ENCODE data around the gene SPACA4. TPM values are rescaled to one million over a fixed set of nuclear protein-coding genes. Genes with fewer than 3 reads are reported as not detected.

The SPACA4 gene, protein sequence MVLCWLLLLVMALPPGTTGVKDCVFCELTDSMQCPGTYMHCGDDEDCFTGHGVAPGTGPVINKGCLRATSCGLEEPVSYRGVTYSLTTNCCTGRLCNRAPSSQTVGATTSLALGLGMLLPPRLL
- under 1 TPM in 1 of 4 donors, not detected in 3; 0.67 TPM for total RNA-seq

DNA sequence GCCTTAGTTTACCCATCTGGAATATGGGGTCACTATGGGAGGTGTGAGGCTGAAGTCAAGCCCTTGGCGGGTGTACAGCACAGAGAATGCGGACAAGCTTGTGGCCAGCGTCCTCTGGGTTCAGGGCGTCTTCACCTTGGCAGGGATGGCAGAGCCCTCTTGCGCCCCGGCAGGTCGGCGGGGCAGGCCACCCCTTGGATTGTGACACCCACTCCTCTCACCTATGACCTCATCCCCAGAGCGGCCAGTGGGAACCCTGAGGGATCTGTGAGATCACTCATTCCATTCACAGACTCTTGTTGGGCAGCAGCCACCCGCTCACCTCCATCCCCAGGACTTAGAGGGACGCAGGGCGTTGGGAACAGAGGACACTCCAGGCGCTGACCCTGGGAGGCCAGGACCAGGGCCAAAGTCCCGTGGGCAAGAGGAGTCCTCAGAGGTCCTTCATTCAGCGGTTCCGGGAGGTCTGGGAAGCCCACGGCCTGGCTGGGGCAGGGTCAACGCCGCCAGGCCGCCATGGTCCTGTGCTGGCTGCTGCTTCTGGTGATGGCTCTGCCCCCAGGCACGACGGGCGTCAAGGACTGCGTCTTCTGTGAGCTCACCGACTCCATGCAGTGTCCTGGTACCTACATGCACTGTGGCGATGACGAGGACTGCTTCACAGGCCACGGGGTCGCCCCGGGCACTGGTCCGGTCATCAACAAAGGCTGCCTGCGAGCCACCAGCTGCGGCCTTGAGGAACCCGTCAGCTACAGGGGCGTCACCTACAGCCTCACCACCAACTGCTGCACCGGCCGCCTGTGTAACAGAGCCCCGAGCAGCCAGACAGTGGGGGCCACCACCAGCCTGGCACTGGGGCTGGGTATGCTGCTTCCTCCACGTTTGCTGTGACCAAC lies at the start of gene SPACA4:
TSS of gene SPACA4 (plus strand) at position 280 of the 896 bp plus-strand sequence. CDS start at position 517, 237 bp downstream.
- no peak for TF ChIP-seq POLR2A (IDR thresholded peaks at IDR 0.05)
- TF ChIP-seq, protein P1, sequence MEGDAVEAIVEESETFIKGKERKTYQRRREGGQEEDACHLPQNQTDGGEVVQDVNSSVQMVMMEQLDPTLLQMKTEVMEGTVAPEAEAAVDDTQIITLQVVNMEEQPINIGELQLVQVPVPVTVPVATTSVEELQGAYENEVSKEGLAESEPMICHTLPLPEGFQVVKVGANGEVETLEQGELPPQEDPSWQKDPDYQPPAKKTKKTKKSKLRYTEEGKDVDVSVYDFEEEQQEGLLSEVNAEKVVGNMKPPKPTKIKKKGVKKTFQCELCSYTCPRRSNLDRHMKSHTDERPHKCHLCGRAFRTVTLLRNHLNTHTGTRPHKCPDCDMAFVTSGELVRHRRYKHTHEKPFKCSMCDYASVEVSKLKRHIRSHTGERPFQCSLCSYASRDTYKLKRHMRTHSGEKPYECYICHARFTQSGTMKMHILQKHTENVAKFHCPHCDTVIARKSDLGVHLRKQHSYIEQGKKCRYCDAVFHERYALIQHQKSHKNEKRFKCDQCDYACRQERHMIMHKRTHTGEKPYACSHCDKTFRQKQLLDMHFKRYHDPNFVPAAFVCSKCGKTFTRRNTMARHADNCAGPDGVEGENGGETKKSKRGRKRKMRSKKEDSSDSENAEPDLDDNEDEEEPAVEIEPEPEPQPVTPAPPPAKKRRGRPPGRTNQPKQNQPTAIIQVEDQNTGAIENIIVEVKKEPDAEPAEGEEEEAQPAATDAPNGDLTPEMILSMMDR (IDR thresholded peaks at IDR 0.05): no peak
- Histone ChIP-seq H3K9me3 (no peaks in the 10 kb centered on the region), H3K36me3 (no peaks in the 10 kb centered on the region), H3K27me3 (no peaks in the 10 kb centered on the region), H3K4me1 (no peaks in the 10 kb centered on the region), H3K27ac (no peak within 1 kb of the TSS), H3K4me3 (replicated peaks in 1 of 3) (no peak within 1 kb of the TSS)
- intact Hi-C loops (cut with DNase I): no loop called here
- no peak for DNase-seq
- WGBS, 2 donors: 91 to 92% methylated on average over 16 to 25 of the region's 39 CpGs

DNA sequence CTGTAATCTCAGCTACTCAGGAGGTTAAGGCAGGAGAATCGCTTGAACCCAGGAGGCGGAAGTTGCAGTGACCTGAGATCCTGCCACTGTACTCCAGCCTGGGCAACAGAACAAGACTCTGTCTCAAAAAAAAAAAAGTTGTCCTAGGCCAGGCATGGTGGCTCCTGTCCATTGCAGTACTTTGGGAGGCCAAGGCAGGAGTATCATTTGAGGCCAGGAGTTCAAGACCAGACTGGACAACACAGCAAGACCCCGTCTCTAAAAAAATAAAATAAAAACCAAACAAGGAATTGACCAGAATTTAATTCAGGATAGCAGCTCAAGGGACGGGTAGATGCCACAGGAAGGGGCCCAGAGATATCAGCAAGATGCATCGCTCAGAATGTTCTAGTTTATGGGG lies 49.7 kb upstream of the SPACA4 start:
- 90 to 94% methylated on average over 5 of the region's 5 CpGs for WGBS, 2 donors
- Histone ChIP-seq H3K4me1 (peaks cover 9 to 27% of the 10 kb centered on the region in 2 donors), H3K27ac (no peak overlapping the region), H3K4me3 (replicated peaks in 1 of 3) (no peak overlapping the region), H3K27me3 (no peaks in the 10 kb centered on the region), H3K9me3 (no peaks in the 10 kb centered on the region), H3K36me3 (no peaks in the 10 kb centered on the region)
- TF ChIP-seq, protein P1 (IDR thresholded peaks at IDR 0.05): no peak
- TF ChIP-seq POLR2A (IDR thresholded peaks at IDR 0.05): no peak
- intact Hi-C loops (cut with DNase I): no loop called here
- no peak for DNase-seq

DNA sequence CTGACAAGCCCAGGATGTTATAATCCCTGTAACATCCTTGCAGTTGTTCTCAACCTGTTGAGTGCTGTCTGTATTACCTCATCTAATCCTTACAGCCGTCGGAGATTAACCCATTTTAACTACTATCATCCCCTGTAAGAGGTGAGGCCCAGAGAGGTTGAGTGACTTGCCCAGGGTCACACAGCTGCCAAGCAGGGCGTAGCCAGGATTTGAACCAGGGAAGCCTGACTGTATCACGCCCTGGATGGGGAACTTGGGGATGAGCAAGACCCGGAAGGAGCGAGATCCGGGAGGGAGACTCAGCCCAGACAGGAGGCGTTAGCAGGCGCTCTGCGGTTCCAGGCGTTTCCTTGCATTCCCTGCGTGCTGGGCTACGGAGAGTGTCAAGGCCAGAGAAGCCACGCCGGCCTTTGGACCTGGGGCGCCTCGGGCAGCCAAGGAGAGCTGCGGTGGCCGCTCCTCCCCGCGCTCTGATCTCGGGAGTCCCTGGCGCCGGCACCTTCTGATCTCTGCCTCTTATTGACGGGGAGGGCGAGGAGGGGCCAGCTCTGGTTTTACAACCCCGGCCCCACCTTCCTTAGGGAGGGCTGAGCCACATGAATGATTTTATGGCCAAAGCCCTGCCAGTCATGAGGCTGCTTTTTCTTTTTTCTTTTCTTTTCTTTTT lies 48.4 kb upstream of the SPACA4 start:
- Histone ChIP-seq H3K9me3 (no peaks in the 10 kb centered on the region), H3K4me3 (replicated peaks in 1 of 3) (no peak overlapping the region), H3K36me3 (no peaks in the 10 kb centered on the region), H3K27ac (no peak overlapping the region), H3K4me1 (peaks cover 9 to 22% of the 10 kb centered on the region in 2 donors), H3K27me3 (no peaks in the 10 kb centered on the region)
- DNase-seq: peak; percentile 75
- TF ChIP-seq POLR2A (IDR thresholded peaks at IDR 0.05): peak in 1 of 2 donors; percentile 15
- TF ChIP-seq, protein P1 (IDR thresholded peaks at IDR 0.05): no peak
- intact Hi-C loops (cut with DNase I): no loop called here
- 19 to 27% methylated on average over 15 to 27 of the region's 27 CpGs for WGBS, 2 donors

DNA sequence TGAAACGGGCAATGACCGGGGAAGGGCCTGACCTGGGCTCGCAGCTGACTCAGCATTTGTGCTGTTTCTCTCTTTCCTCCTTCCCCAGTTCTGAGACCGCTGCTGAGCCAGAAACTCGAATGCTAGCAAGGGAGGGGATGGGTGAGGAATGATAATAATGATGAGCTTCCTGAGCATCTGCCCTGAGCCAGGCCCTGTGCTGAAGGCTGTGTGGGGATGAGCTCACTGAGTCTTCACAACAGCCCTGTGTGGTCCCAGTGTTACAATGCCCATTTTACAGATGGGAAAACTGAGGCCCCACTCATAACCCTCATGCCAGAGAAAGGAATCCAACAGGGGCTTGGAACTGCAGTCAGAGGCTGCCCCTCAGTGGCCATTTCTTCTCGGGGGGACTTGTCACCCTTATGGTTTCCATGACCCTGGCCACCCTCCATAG lies 46.4 kb upstream of the SPACA4 start:
- WGBS, 2 donors: 83 to 85% methylated on average over 6 of the region's 6 CpGs
- H3K4me3 ChIP-seq (replicated peaks in 1 of 3): no peak overlapping the region
- no peak overlapping the region for H3K27ac ChIP-seq
- DNase-seq: no peak
- H3K36me3 ChIP-seq: no peaks in the 10 kb centered on the region
- intact Hi-C loops (cut with DNase I): no loop called here
- TF ChIP-seq, protein P1 (IDR thresholded peaks at IDR 0.05): no peak
- no peak for TF ChIP-seq POLR2A (IDR thresholded peaks at IDR 0.05)
- H3K9me3 ChIP-seq: no peaks in the 10 kb centered on the region
- H3K27me3 ChIP-seq: no peaks in the 10 kb centered on the region
- H3K4me1 ChIP-seq: peaks cover 4 to 6% of the 10 kb centered on the region in 2 donors
